Esophagus squamous epithelium (tissue), 4 donors: ENCODE measurements around the gene SGCB.

ENCODE experiments used
- CTCF ChIP-seq, 6 experiments: fragments of 450-650 bp in 4 of 6; fragments of 200-600 bp in 2 of 6; sonication (generic) in 2 of 6; IDR thresholded peaks; one replicate each; pipeline ENCODE4 v1.5.1; 2016 to 2019; ENCODE audit warnings: antibody characterized with exemption in 6 of 6, mild to moderate bottlenecking in 4 of 6, moderate library complexity in 4 of 6
- POLR2A ChIP-seq, 4 donors: fragments of 450-650 bp; IDR thresholded peaks; one replicate each; pipeline ENCODE4 v1.6.1; 2017; ENCODE audit warnings: antibody characterized with exemption in 4 of 4, mild to moderate bottlenecking in 4 of 4, moderate library complexity in 3 of 4

DNA sequence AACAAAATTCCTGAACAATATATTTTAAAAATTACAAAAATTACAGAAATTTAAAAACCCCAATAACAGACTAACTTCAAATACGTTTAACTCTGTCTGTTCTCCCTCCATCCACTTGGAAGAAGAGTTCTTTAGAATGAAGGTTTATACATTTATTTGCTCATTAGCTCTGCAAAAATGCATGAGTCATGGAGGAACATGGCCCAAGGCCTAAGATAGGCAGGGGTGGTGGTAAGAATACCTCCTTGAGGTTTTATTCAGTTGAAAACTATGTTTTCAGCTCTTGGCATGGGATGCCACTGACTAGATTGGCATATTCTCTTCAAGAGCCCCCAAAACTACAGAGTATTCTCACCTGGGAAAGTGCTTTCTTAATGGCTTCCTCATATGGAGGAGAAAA, 9.1 kb downstream of the SGCB start:
- TF ChIP-seq CTCF (IDR thresholded peaks at IDR 0.05) (no peak), POLR2A (IDR thresholded peaks at IDR 0.05) (no peak)
